Activated B cell treated with CpG ODN at 0.5 μM for 24 hours (primary cell): ENCODE measurements around the gene VDAC2. TPM values are rescaled to one million over a fixed set of nuclear protein-coding genes. Genes with fewer than 3 reads are reported as not detected.
"Not testable (repeated sequence)": the region's sequence is repeated elsewhere in the genome, so short reads cannot be mapped to it uniquely, and the experiment has no call there.

Experiments
- ATAC-seq: fragments of 200-7000 bp; cut with Tn5 transposase; one replicate; pipeline ENCODE4 v1.10.0; 2021; ENCODE audit warnings: low read depth, mild to moderate bottlenecking, moderate library complexity
- CTCF ChIA-PET: fragments of 350-600 bp; sonication (Branson Sonifier 250); formaldehyde crosslinking; loops from one replicate; lab custom pipeline; 2021; ENCODE audit warnings: antibody characterized with exemption; lab: Charles Lee
- POLR2A ChIA-PET: fragments of 350-600 bp; sonication (Branson Sonifier 250); formaldehyde crosslinking; loops from one replicate; lab custom pipeline; 2021; ENCODE audit warnings: antibody characterized with exemption; lab: Charles Lee
- DNase-seq: peaks from one replicate; pipeline ENCODE4 v3.0.0; 2022
- H3K27ac Mint-ChIP-seq: one replicate; pipeline ENCODE4 v1.8.0; 2020; ENCODE audit warnings: mixed read lengths
- H3K27me3 Mint-ChIP-seq: one replicate; pipeline ENCODE4 v1.8.0; 2021; ENCODE audit warnings: mixed read lengths
- H3K36me3 Mint-ChIP-seq: one replicate; pipeline ENCODE4 v1.8.0; 2021; ENCODE audit warnings: low read depth, mixed read lengths
- H3K4me1 Mint-ChIP-seq: one replicate; pipeline ENCODE4 v1.8.0; 2021; ENCODE audit warnings: mixed read lengths
- H3K4me3 Mint-ChIP-seq: one replicate; pipeline ENCODE4 v1.8.0; 2020; ENCODE audit warnings: mild to moderate bottlenecking, mixed read lengths
- H3K9me3 Mint-ChIP-seq: one replicate; pipeline ENCODE4 v1.8.0; 2020; ENCODE audit warnings: mixed read lengths
- CTCF ChIP-seq: fragments of 200-600 bp; IDR thresholded peaks from one replicate; pipeline ENCODE4 v1.8.0; 2022; ENCODE audit warnings: antibody characterized with exemption, mild to moderate bottlenecking
- intact Hi-C: fragments of 100-400 bp; cut with micrococcal nuclease; formaldehyde crosslinking; loops from one replicate; pipeline ENCODE4 v1.15.1; 2024
- total RNA-seq: library from RNA; stranded (reverse); gene quantifications from 2 replicates; pipeline ENCODE4 v1.2.3, GENCODE V29; 2022

VDAC2 gene
- total RNA-seq, 1 donor from 2014 or later: 104 TPM

DNA sequence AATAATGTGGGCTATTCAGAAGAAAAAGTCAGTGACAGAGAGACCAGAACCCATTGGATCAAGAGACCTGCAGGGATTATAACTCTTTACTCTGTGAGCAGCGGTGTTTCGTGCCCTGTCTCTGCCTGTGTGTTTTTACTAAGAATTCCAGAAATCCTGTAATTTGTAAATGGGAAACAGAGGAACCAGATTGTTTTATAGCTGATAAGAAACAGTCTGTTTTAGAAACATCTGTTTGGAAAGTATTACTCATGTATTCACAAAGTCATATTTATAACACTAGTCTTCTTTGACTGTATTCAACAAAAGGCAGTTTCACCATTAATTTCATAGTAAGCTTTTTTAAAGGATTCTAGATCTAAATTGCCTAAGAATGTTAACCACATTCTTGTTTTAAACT, 30.0 kb upstream of the VDAC2 start:
- Mint-ChIP-seq H3K4me3 (no peak overlapping the region), H3K4me1 (no peaks in the 10 kb centered on the region), H3K27me3 (no peaks in the 10 kb centered on the region), H3K9me3 (no peaks in the 10 kb centered on the region), H3K36me3 (peaks cover 50% of the 10 kb centered on the region), H3K27ac (no peak overlapping the region)
- DNase-seq: no peak
- CTCF ChIA-PET: interaction anchor here (0.8 kb wide), 1 partner anchor 55 kb away, joined by 3 read pairs; the partner anchor contains the start of gene COMTD1
- no peak for TF ChIP-seq CTCF
- POLR2A ChIA-PET: no interaction called here
- intact Hi-C loops: no loop called here
- ATAC-seq: no peak

DNA sequence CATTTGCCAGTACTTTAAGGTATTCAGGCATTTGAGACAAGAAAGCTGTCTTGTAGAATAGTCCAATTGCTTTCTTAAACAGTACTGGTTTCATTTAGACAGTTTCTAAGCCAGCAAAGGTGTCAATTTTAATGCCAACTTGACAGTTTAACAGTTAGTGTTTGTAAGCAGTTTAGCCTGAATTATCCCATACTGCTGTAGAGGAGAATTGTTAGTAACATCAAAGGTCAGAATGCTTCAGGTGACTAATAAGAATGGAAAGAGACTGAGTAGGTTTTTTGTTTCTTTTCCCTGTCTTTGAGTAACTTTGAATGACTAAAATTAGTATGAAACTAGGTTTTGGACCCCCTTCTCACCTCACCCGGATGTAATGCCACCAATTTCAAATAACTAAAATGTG, 29.5 kb upstream of the VDAC2 start:
- Mint-ChIP-seq H3K4me3 (no peak overlapping the region), H3K27me3 (no peaks in the 10 kb centered on the region), H3K36me3 (peaks cover 46% of the 10 kb centered on the region), H3K9me3 (no peaks in the 10 kb centered on the region), H3K27ac (no peak overlapping the region), H3K4me1 (no peaks in the 10 kb centered on the region)
- CTCF ChIA-PET: interaction anchor here (0.8 kb wide), 1 partner anchor 55 kb away, joined by 3 read pairs; the partner anchor contains the start of gene COMTD1
- no peak for TF ChIP-seq CTCF
- DNase-seq (no peak), ATAC-seq (no peak)
- intact Hi-C loops: no loop called here
- POLR2A ChIA-PET: no interaction called here

GRCh38 chr10:75186310-75186709, 24.3 kb upstream of the VDAC2 start:
- ATAC-seq (no peak), DNase-seq (no peak)
- Mint-ChIP-seq H3K4me3 (no peak overlapping the region), H3K4me1 (peaks cover 5% of the 10 kb centered on the region), H3K9me3 (no peaks in the 10 kb centered on the region), H3K27ac (no peak overlapping the region), H3K36me3 (peaks cover 15% of the 10 kb centered on the region), H3K27me3 (no peaks in the 10 kb centered on the region)
- ChIA-PET CTCF (interaction anchor here (1.9 to 3.0 kb wide), 3 partner anchors 23 to 51 kb away, joined by 6 to 32 read pairs (median 13); partner anchors contain the start of genes COMTD1 and VDAC2), POLR2A (interaction anchor here (0.6 to 2.4 kb wide), 5 partner anchors 24 to 736 kb away, joined by 3 to 18 read pairs (median 5); partner anchors contain the start of genes SAMD8 and VDAC2)
- no peak for TF ChIP-seq CTCF
- intact Hi-C loops: no loop called here

GRCh38 chr10:75187961-75188426, 22.6 kb upstream of the VDAC2 start:
- ATAC-seq (peak; percentile 78), DNase-seq (no peak)
- TF ChIP-seq CTCF: no peak
- Mint-ChIP-seq H3K27ac (peak overlapping the region; percentile 30), H3K27me3 (no peaks in the 10 kb centered on the region), H3K4me3 (no peak overlapping the region), H3K4me1 (peaks cover 5% of the 10 kb centered on the region), H3K9me3 (no peaks in the 10 kb centered on the region), H3K36me3 (peaks cover 2% of the 10 kb centered on the region)
- ChIA-PET POLR2A (interaction anchor here (0.6 to 2.4 kb wide), 2 partner anchors 22 to 35 kb away, joined by 10 to 18 read pairs; partner anchors contain the start of gene VDAC2), CTCF (interaction anchor here (0.7 to 3.0 kb wide), 12 partner anchors 9 to 49 kb away, joined by 3 to 32 read pairs (median 4); partner anchors contain the start of genes COMTD1 and VDAC2)
- intact Hi-C loops: loop anchor here (1.0 kb wide), 3 partner anchors 22 to 48 kb away; partner anchors contain the start of gene VDAC2

DNA sequence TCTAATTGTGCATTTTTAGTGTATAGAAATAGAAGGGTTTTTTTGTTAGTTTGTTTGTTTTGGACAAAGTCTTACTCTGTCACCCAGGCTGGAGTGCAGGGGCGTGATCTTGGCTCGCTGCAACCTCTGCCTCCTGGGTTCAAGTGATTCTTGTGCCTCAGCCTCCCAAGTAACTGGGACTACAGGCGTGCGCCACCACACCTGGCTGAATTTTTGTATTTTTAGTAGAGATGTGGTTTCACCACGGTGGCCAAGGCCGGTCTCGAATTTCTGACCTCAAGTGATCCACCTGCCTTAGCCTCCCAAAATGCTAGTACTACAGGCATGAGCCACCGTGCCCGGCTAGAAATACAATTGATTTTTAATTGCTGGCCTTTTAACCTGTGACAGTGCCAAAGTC, 22.1 kb upstream of the VDAC2 start:
- not testable (repeated sequence) for H3K27me3 Mint-ChIP-seq, DNase-seq, H3K9me3 Mint-ChIP-seq, H3K27ac Mint-ChIP-seq, H3K4me3 Mint-ChIP-seq, H3K36me3 Mint-ChIP-seq, ATAC-seq, H3K4me1 Mint-ChIP-seq
- intact Hi-C loops: loop anchor here (1.0 kb wide), 3 partner anchors 22 to 48 kb away; partner anchors contain the start of gene VDAC2
- CTCF ChIA-PET: interaction anchor here (0.7 to 3.0 kb wide), 11 partner anchors 9 to 48 kb away, joined by 3 to 32 read pairs (median 4); partner anchors contain the start of genes COMTD1 and VDAC2
- POLR2A ChIA-PET: interaction anchor here (2.4 kb wide), 1 partner anchor 22 kb away, joined by 18 read pairs; the partner anchor contains the start of gene VDAC2
